BJ (cell line): ENCODE data around the gene TUBA8. TPM values are rescaled to one million over a fixed set of nuclear protein-coding genes. Genes with fewer than 3 reads are reported as not detected.
A peak's percentile ranks its signal among the peaks of the same experiment; 100 is the strongest.

Source experiments
- CTCF ChIA-PET: fragments of 350-600 bp; formaldehyde crosslinking; extraction: SDS; loops from one replicate; lab custom pipeline; 2021; ENCODE audit warnings: antibody characterized with exemption, inconsistent platforms; lab: Yijun Ruan, JAX
- POLR2A ChIA-PET: fragments of 300-600 bp; sonication (Branson Sonifier 250); formaldehyde crosslinking; extraction: SDS; loops from one replicate; lab custom pipeline; 2021; ENCODE audit warnings: antibody characterized with exemption; lab: Charles Lee
- DNase-seq: peaks from one replicate; pipeline ENCODE4 v3.0.0-alpha.2; 2011; ENCODE audit warnings: low read depth
- H3K27me3 ChIP-seq: 2 replicates; pipeline ENCODE4 v1.6.0; 2011; ENCODE audit warnings: low read length; ENCODE audit not compliant: control insufficient read depth, insufficient read depth
- H3K36me3 ChIP-seq: 2 replicates; pipeline ENCODE4 v1.5.1; 2011; ENCODE audit warnings: low read length; ENCODE audit not compliant: control insufficient read depth, insufficient read depth
- H3K4me3 ChIP-seq: 2 replicates; pipeline ENCODE4 v1.5.1; 2011; ENCODE audit warnings: low read depth, mild to moderate bottlenecking, control low read depth, low read length
- polyA plus RNA-seq: library from polyadenylated mRNA; depleted of rRNA; stranded (reverse); fragments of >200 nt; gene quantifications from 2 replicates; pipeline ENCODE4 v1.2.3, GENCODE V29; 2011
- TF ChIP-seq, protein P1 (sequence below): IDR thresholded peaks from 2 replicates; pipeline ENCODE4 v1.5.1; 2011; ENCODE audit warnings: low read depth, mild to moderate bottlenecking, control low read depth, inconsistent platforms, low read length, moderate library complexity; ENCODE audit not compliant: insufficient read depth

The TUBA8 gene
- polyA plus RNA-seq, 1 experiment: 1.3 TPM

DNA sequence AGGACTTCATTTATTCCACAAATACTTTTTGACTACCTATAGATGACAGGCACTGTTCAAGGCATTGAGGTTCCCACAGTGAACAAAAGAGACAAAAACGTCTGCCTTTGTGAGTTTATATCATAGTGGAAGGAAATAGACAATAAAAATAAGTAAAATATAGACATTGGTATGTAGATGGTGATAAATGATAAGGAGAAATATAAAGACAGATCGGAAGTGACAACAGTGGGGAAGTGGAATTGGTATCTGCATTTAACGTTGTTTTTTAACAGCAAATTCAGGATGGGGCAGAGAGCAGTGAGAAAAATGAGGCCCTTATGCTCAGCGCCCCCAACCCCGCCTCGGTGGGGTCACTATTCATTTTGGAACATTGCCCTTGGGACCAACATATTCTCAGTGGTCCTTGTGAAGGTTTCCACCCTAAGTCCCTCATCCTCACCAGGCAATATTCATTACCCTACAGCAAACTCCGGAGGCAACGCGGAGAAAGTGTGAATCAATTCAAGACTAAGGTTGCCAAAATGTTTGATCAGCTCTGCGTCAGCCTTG is 33.4 kb upstream of the TUBA8 start:
- ChIA-PET CTCF (interaction anchor here (1.3 to 7.3 kb wide), 12 partner anchors 12 to 519 kb away, joined by 3 to 172 read pairs (median 16); partner anchors contain the start of gene MICAL3), POLR2A (no interaction called here)
- TF ChIP-seq, protein P1, sequence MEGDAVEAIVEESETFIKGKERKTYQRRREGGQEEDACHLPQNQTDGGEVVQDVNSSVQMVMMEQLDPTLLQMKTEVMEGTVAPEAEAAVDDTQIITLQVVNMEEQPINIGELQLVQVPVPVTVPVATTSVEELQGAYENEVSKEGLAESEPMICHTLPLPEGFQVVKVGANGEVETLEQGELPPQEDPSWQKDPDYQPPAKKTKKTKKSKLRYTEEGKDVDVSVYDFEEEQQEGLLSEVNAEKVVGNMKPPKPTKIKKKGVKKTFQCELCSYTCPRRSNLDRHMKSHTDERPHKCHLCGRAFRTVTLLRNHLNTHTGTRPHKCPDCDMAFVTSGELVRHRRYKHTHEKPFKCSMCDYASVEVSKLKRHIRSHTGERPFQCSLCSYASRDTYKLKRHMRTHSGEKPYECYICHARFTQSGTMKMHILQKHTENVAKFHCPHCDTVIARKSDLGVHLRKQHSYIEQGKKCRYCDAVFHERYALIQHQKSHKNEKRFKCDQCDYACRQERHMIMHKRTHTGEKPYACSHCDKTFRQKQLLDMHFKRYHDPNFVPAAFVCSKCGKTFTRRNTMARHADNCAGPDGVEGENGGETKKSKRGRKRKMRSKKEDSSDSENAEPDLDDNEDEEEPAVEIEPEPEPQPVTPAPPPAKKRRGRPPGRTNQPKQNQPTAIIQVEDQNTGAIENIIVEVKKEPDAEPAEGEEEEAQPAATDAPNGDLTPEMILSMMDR: no peak
- DNase-seq: no peak
- Histone ChIP-seq H3K4me3 (peak overlapping the region; percentile 97), H3K27me3 (no peaks in the 10 kb centered on the region), H3K36me3 (peaks cover 3% of the 10 kb centered on the region)

DNA sequence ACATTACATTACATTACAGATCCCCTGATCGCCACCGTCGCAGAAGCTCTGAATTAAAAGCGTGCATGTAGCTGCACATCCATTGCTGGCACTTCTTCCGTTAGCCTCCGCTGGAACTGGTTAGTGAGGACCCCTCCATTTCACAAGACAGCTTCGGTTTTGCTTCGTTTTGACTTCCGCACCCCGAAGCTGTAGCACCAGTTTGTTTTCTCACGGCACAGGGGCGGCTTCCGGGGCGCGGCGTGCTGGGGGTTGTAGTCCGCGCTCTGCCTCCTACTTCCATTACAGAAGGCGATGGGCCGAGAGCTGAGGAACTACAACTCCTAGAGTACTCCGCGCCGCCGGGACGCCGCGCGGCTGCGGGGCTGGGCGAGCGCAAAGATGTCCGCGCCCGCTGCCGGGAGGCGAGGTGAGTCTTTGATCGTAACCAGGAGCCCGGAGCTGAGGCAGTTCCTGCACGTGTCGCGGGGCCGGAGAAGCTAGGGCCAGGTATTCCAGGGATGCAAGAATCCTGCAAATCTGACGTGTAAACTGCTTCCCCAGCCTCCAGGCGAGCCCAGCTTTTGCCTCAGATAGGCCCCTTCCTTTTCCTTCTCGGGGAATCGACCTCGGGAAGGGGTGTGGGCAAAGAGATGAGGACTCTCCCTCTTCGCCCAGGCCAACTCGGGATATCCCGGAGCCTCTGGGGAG is 32.8 kb upstream of the TUBA8 start, which contains the start of gene PEX26:
Gene PEX26 (plus strand): TSS at position 352 of the 690 bp plus-strand sequence. CDS start 387 bp downstream, outside the sequence.
- ChIA-PET POLR2A (no interaction called here), CTCF (interaction anchor here (2.9 to 7.3 kb wide), 6 partner anchors 12 to 245 kb away, joined by 15 to 172 read pairs (median 36); partner anchors contain the start of gene MICAL3)
- DNase-seq: peak; percentile 70
- peak within 1 kb of the TSS; percentile 97 for H3K4me3 ChIP-seq
- H3K36me3 ChIP-seq: peaks cover 3% of the 10 kb centered on the region
- TF ChIP-seq, protein P1: no peak
- no peaks in the 10 kb centered on the region for H3K27me3 ChIP-seq

DNA sequence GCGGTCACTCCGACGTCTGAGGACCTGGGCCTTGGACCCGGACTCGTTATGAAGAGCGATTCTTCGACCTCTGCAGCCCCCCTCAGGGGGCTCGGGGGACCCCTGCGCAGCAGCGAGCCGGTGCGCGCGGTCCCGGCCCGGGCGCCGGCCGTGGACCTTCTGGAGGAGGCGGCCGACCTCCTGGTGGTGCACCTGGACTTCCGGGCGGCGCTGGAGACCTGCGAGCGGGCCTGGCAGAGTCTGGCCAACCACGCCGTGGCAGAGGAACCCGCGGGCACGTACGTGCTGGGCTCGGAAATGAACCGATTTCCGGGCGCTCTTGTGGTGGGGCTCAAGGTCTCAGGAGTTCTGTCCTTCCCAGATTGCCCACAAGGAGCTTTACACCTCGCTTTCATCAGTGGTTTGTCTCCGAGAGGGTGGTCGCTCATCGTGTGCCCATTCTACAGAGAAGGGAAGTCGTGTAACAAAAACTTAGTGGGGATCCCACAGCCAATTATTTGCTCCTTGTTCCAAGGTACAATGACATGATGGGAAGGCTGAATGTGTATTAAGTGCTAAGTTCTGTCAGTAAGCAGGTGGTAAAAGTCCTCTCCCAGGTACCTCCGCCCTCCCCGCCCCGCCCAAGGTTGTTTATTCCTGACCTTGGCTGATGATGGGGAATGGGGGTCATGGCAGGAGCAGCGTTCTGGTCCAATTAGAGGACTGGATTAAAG is 32.1 kb upstream of the TUBA8 start:
- H3K27me3 ChIP-seq: no peaks in the 10 kb centered on the region
- peaks cover 7% of the 10 kb centered on the region for H3K36me3 ChIP-seq
- ChIA-PET POLR2A (no interaction called here), CTCF (interaction anchor here (1.5 to 6.1 kb wide), 4 partner anchors 12 to 248 kb away, joined by 4 to 46 read pairs (median 36); no protein-coding TSS in a partner anchor)
- TF ChIP-seq, protein P1: 0 out of 2 replicates have a peak, but pooled peaks have one; percentile 20
- DNase-seq: no peak
- peak overlapping the region; percentile 97 for H3K4me3 ChIP-seq

DNA sequence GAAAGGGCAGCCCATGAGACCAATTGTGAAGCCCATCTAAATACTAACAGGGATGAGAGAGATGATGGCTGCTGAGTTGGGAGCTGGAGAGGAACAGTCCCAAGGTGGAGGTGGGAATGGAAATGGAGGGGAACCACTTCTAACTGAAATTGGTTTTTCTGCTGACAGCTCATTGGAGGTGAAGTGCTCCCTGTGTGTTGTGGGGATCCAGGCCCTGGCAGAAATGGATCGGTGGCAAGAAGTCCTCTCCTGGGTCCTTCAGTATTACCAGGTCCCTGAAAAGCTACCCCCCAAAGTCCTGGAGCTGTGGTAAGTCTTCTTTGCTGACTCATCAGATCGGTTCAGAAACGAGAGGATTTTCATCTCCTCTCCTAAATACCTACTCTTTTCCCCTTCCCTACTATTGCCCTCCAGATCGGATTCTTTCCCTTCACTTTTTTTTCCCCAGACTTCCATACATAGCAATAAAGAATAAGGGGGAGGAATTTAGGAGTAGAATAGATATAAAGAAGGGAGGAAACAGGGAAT is 30.8 kb upstream of the TUBA8 start:
- Histone ChIP-seq H3K27me3 (no peaks in the 10 kb centered on the region), H3K36me3 (peaks cover 8% of the 10 kb centered on the region), H3K4me3 (no peak overlapping the region)
- CTCF ChIA-PET: interaction anchor here (0.7 to 4.5 kb wide), 5 partner anchors 10 to 251 kb away, joined by 3 to 29 read pairs (median 4); no protein-coding TSS in a partner anchor
- TF ChIP-seq, protein P1: no peak
- DNase-seq: no peak
- POLR2A ChIA-PET: no interaction called here
